Activated CD8-positive, alpha-beta memory T cell treated with anti-CD3 and anti-CD28 coated beads, Interleukin-2, amount 50 U/mL, for 1 hour (primary cell): ENCODE results near the gene RTKN.

Source experiments
- DNase-seq: peaks from one replicate; pipeline ENCODE4 v3.0.0-alpha.2; 2020; ENCODE audit errors: extremely low read depth

Gene RTKN

GRCh38 chr2:74379851-74380789 is 61.6 kb downstream of the RTKN start, which contains the start of gene DCTN1:
Gene DCTN1 (minus strand): TSS chr2:74380311. CDS start chr2:74380037, 274 bp downstream.
- no peak for DNase-seq

- no peak for DNase-seq
Observed at GRCh38 chr2:74378007-74378406, 63.7 kb downstream of the RTKN start.

- DNase-seq: no peak
Observed at GRCh38 chr2:74375838-74376237, 65.9 kb downstream of the RTKN start.
